DMS 273 (cell line): ENCODE data around the gene UBAP2.

ENCODE experiments used
- DNase-seq: peaks from one replicate; lab custom pipeline; 2025; ENCODE audit not compliant: unreplicated experiment; lab: John Stamatoyannopoulos, UW

Gene UBAP2

GRCh38 chr9:33926746-33927485, 121.8 kb downstream of the UBAP2 start:
- no peak for DNase-seq

DNA sequence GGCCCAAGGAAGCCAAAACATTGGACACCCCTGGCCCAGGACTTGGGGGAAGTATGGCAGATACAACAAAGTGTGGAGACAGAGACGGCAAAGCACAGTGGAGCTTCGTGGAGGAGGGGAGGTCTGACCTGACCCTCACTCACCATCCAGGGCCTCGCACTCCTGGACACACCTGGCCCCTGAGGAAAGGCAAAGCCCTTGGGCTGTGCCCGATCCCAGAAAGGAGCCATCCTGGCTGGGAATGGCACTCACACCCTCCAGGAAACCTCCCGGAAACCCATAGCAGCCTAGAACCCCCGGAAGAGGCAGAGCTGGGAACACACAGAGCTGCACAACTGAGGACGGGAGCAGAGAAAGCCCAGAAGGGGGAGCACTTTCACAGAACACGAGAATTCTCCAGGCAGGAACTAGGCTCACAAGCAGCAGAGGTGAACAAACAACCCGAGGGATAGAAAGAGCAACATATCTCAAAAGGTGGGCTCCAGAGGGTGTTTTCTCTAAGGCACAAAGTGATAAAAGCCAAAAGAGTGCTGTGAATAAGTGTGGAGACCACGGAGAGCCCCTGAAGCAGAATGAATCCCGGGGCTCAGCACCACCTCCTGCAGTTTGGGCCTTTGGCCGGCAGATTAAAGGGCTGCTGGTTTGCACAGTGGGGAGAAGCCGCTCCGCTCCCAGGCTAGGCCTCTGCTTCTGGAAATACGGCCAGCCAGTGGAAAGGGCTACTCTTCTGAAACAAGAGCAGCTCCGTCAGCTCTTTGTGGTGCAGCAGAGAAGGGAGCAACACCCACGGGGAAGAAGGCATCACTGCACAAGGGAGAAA, 123.5 kb downstream of the UBAP2 start:
- DNase-seq = peak; percentile 71

GRCh38 chr9:33923998-33924701, 124.5 kb downstream of the UBAP2 start:
- DNase-seq = no peak

- no peak for DNase-seq
Measured at GRCh38 chr9:33923079-33923478, 125.6 kb downstream of the UBAP2 start.

GRCh38 chr9:33921967-33922895, 126.5 kb downstream of the UBAP2 start:
- peak; percentile 72 for DNase-seq

DNA sequence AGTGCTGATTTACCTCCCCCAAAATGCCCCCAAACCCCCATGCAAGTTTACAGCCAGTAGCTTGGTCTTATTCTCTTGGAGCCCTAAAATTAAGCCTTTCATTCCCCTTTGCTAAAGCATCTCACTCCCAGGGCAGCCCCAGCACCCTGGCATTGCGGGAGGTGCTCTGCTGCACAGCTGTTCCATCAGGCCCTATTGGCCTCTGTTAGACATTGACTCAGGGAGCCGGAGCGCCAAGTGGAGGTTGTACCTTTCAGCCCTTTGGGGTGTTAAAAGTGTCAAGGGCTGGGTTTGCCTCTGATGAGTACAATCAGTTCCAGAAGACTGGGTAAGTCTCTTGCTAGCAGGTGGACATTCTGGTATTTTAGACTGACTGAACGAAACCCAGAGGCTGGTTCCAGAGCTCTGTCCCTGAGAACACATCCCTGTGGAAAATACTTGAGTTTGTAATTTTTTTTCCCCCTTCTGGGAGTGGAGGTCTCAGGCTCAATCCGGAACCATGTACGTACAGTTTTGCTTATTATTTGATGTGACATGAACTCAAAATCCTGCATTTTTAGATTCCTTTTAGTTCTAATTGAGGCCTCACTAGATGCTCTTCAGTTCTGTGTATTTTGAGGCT, 129.3 kb downstream of the UBAP2 start:
- peak; percentile 14 for DNase-seq

DNA sequence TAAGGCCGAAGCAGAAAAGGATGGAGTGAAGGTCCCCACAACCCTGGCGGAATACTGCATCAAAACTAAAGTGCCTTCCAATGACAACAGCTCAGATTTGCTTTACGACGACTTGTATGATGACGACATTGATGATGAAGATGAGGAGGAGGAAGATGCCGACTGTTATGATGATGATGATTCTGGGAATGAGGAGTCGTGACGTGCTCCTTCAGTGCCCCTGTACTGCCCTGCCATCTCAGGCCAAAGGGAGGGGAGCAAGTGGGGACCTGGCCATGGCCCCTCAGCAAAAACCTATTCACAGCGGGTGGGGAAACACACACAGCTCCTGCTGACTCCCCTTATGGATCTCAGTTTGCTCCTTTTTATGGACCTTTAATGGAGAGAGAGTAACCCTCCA, 131.7 kb downstream of the UBAP2 start:
- no peak for DNase-seq

GRCh38 chr9:33914887-33915628, 133.6 kb downstream of the UBAP2 start:
- no peak for DNase-seq

GRCh38 chr9:33913541-33913940, 135.1 kb downstream of the UBAP2 start:
- DNase-seq = no peak

GRCh38 chr9:33908749-33909148, 139.9 kb downstream of the UBAP2 start:
- no peak for DNase-seq

DNA sequence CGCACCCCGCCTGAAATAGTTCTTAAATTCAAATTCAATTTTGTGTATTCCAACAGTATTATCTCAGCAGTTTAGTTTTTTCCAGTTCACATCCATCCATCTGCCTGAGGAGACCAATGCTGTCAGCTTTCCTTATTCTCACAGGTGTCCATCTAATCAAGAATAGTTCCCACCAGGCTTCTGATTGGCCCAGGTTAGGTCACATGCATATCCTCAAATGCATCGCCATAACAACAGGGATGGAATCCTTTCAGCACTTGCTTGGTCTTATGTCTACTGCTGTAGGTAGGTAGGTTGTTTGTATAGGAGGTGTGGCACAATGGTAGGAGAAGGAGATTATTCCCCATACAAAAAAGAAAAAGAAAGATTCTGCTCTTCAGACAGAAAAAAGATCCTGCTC, 140.6 kb downstream of the UBAP2 start:
- peak; percentile 14 for DNase-seq

DNA sequence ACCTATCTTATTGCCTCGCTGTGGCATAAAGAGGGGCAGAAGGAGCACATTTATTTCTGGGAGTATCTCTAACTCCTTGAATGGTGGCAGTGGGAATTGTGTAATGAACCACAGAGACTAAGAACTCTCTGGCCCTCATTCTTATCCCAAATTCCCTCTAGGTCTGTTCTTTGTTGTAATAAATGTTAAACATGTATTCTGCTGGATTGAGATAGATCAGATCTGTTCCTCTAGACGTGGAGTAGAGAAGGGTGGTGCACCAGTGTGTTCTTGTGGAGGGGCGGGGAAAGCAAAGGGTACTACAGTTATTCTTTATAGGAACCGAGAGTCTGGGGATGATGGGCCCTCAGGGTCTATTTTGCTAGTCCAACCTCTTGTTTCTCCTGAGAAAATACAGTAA, 141.3 kb downstream of the UBAP2 start:
- DNase-seq = no peak

- DNase-seq = no peak
Measured at GRCh38 chr9:33906769-33907168, 141.9 kb downstream of the UBAP2 start.

DNA sequence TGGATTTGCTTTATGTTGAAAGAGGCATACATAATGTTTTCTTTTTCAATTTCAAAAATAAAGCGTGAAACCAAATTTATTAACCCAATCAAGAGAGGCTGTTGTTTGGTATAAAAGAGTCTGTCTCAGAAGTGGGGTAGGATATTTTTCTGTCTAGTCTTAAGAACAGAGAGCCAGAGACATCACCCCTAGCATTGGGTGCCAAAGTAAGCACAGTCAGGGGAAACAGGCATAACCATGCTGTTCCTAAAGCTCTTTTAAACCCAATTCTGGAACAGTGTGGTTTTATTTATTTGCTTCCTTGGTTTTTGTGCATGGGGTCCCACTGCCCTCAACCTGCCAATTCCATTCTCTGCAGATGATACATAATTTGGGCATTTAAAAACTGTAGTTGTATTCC, 143.6 kb downstream of the UBAP2 start:
- no peak for DNase-seq

GRCh38 chr9:33903157-33903780, 145.4 kb downstream of the UBAP2 start:
- DNase-seq = no peak

- DNase-seq = no peak
Measured at GRCh38 chr9:33894316-33894715, 154.4 kb downstream of the UBAP2 start.

DNA sequence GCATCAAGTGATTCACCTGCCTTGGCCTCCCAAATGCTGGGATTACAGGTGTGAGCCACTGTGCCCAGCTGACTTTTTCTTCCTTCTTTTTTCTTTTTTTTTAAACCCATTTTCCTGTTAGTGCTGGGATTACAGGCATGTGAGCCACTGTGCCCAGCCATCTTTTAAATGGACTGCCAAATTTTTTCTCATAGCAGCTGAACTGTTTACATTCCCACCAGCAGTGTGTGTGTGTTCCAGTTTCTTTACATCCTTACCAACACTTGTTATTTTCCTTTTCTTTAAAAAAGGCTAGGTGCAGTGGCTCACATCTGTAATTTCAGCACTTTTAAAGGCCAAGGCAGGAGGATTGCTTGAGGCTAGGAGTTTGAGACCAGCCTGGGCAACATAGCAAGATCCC, 154.8 kb downstream of the UBAP2 start:
- DNase-seq = no peak

GRCh38 chr9:33885948-33886347, 162.7 kb downstream of the UBAP2 start:
- no peak for DNase-seq
